Measurements from ENCODE around the gene PARVB. TPM values are rescaled to one million over a fixed set of nuclear protein-coding genes. Genes with fewer than 3 reads are reported as not detected.
A peak's percentile ranks its signal among the peaks of the same experiment; 100 is the strongest.

Gene PARVB
- total RNA-seq, 4 donors from 2014 or later = 120 to 201 (median 147) TPM

DNA sequence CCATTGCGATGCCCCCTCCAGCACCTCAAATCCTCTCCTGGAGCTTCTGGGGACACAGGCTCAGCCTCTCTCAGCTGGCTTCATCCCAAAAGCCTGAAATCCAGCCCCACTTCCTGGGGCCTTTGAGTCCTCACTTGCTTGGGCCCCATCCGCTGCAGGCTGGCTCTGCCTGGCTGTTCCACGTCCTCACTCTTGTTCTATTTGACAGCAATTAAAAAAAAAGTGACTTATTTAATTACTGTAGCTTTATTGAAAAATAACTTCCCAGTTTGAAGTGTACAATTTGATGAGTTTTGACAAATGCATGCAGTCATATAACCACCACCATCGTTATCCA, 183.8 kb downstream of the PARVB start:
- no peak for ATAC-seq
- Histone ChIP-seq H3K4me1 (peaks cover 8 to 10% of the 10 kb centered on the region in 2 donors), H3K4me3 (no peak overlapping the region), H3K36me3 (no peaks in the 10 kb centered on the region), H3K27me3 (no peaks in the 10 kb centered on the region), H3K27ac (no peak overlapping the region), H3K9me3 (no peaks in the 10 kb centered on the region)
- DNase-seq = no peak
- no peak for TF ChIP-seq POLR2A (IDR thresholded peaks at IDR 0.05)
- TF ChIP-seq, protein P1, sequence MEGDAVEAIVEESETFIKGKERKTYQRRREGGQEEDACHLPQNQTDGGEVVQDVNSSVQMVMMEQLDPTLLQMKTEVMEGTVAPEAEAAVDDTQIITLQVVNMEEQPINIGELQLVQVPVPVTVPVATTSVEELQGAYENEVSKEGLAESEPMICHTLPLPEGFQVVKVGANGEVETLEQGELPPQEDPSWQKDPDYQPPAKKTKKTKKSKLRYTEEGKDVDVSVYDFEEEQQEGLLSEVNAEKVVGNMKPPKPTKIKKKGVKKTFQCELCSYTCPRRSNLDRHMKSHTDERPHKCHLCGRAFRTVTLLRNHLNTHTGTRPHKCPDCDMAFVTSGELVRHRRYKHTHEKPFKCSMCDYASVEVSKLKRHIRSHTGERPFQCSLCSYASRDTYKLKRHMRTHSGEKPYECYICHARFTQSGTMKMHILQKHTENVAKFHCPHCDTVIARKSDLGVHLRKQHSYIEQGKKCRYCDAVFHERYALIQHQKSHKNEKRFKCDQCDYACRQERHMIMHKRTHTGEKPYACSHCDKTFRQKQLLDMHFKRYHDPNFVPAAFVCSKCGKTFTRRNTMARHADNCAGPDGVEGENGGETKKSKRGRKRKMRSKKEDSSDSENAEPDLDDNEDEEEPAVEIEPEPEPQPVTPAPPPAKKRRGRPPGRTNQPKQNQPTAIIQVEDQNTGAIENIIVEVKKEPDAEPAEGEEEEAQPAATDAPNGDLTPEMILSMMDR (IDR thresholded peaks at IDR 0.05 in 4 of 5, conservative IDR thresholded peaks at IDR 0.05 in 1 of 5) = no peak
- in situ Hi-C loops (cut with MboI; ENCODE audit: low sequenced_read_pairs in 4 of 4) = no loop called here
- intact Hi-C loops (cut with DNase I; ENCODE audit: low total_unique reads) = no loop called here

DNA sequence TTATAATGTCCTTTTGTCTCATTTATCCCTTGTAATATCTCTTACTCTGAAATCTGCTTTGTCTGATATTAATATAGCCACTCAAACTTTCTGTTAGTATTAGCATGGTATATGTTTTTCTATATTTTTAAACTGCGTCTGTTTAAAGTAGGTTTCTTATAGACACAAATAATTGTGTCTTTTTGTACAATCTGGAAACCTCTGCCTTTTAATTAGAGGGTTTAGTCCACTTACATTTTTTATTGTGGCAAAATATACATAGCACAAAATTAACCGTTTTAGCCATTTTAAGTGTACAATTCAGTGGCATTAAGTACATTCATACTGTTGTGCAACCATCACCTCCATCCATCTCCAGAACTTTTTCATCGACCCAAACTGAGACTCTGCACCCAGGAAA, 185.2 kb downstream of the PARVB start:
- Histone ChIP-seq H3K27me3 (no peaks in the 10 kb centered on the region), H3K9me3 (no peaks in the 10 kb centered on the region), H3K4me3 (no peak overlapping the region), H3K36me3 (no peaks in the 10 kb centered on the region), H3K4me1 (peaks cover 9 to 10% of the 10 kb centered on the region in 2 donors), H3K27ac (no peak overlapping the region)
- ATAC-seq = no peak
- TF ChIP-seq, protein P1 (IDR thresholded peaks at IDR 0.05 in 4 of 5, conservative IDR thresholded peaks at IDR 0.05 in 1 of 5) = no peak
- TF ChIP-seq POLR2A (IDR thresholded peaks at IDR 0.05) = no peak
- intact Hi-C loops (cut with DNase I; ENCODE audit: low total_unique reads) (no loop called here), in situ Hi-C loops (cut with MboI; ENCODE audit: low sequenced_read_pairs in 4 of 4) (no loop called here)
- no peak for DNase-seq

DNA sequence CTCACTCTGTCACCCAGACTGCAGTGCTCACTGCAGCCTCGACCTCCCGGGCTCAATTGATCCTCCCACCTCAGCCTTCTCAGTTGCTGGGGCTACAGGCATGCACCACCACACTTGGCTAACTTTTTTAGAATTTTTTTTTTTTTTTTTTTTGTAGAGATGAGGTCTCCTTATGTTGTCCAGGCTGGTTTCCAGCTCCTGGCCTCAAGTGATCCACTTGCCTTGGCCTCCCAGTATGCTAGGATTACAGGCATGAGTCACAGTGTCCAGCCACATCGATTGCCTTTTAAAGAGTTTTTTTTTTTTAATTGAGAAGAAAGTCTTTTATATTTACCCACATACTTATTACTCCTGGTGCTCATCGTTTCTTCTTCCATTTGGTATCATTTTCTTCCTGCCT, 186.6 kb downstream of the PARVB start:
- in situ Hi-C loops (cut with MboI; ENCODE audit: low sequenced_read_pairs in 4 of 4) (no loop called here), intact Hi-C loops (cut with DNase I; ENCODE audit: low total_unique reads) (no loop called here)
- DNase-seq (no peak), ATAC-seq (no peak)
- Histone ChIP-seq H3K27me3 (no peaks in the 10 kb centered on the region), H3K27ac (no peak overlapping the region), H3K36me3 (no peaks in the 10 kb centered on the region), H3K4me1 (peaks cover 9 to 10% of the 10 kb centered on the region in 2 donors), H3K4me3 (no peak overlapping the region), H3K9me3 (peaks cover 0 to 1% (median 0%) of the 10 kb centered on the region in 3 donors)
- TF ChIP-seq, protein P1 (IDR thresholded peaks at IDR 0.05 in 4 of 5, conservative IDR thresholded peaks at IDR 0.05 in 1 of 5) = no peak
- TF ChIP-seq POLR2A (IDR thresholded peaks at IDR 0.05) = no peak

DNA sequence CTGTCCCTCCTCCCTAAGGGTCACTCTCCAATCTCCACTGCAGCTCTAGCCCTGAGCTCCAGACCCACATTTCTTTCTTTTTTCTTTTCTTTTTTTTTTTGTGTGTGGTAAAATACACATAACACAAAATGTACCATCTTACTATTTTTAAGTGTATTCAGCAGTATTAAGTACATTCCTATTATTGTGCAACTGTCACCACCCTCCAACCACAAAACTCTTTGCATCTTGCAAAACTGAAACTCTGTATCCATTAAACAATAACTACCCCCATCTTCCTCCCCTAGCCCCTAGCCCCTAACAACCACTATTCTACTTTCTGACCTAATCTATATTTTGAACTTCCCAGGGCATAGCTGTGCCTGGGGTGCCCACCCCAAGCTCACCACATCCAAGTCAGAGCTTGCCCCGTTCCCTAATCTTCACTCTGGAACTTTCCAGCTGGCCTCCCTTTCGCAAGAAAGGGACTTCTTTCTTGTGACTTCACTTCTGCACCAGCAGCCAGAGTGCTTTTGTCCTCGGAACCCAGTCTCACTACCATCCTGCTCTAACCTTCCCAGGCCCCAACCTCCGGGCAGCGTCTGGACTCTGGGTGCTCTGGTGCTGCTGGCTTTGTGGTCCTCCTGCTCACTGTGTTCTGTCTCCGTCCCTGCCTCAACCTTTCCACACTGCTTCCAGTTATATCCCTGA, 187.3 kb downstream of the PARVB start:
- no peak for DNase-seq
- peak overlapping the region in 1 of 4 donors; percentile 13 for H3K27ac ChIP-seq
- intact Hi-C loops (cut with DNase I; ENCODE audit: low total_unique reads) = no loop called here

More for the DNA sequence above, 187.3 kb downstream of the PARVB start:
- no peak for ATAC-seq
- in situ Hi-C loops (cut with MboI; ENCODE audit: low sequenced_read_pairs in 4 of 4) = no loop called here
- Histone ChIP-seq H3K27me3 (no peaks in the 10 kb centered on the region), H3K4me3 (no peak overlapping the region), H3K4me1 (peaks cover 9 to 10% of the 10 kb centered on the region in 2 donors), H3K9me3 (peaks cover 0 to 7% (median 0%) of the 10 kb centered on the region in 3 donors), H3K36me3 (no peaks in the 10 kb centered on the region)
- TF ChIP-seq POLR2A (IDR thresholded peaks at IDR 0.05) = no peak
- TF ChIP-seq, protein P1 (IDR thresholded peaks at IDR 0.05 in 4 of 5, conservative IDR thresholded peaks at IDR 0.05 in 1 of 5) = no peak

Measured in gastrocnemius medialis (tissue), 4 donors.